Gastroesophageal sphincter (tissue), 4 donors: ENCODE measurements around the gene RAD51B. TPM values are rescaled to one million over a fixed set of nuclear protein-coding genes. Genes with fewer than 3 reads are reported as not detected.

Experiments
- ATAC-seq: fragments of 150-250 bp; one replicate; pipeline ENCODE4 v1.9.1; 2016; ENCODE audit warnings: mild to moderate bottlenecking, moderate library complexity
- H3K27ac ChIP-seq, 4 donors: fragments of 200-600 bp; sonication (generic) in 3 of 4; 1 replicate in 3 of 4; 2 replicates in 1 of 4; pipeline ENCODE4 v1.5.1; 2016 to 2019
- H3K27me3 ChIP-seq: fragments of 200-600 bp; sonication (generic); one replicate; pipeline ENCODE4 v1.5.1; 2019
- H3K36me3 ChIP-seq, 2 donors: fragments of 200-600 bp; sonication (generic); one replicate each; pipeline ENCODE4 v1.5.1; 2019; ENCODE audit warnings: control low read depth in 1 of 2
- H3K4me1 ChIP-seq, 3 donors: fragments of 200-600 bp; sonication (generic); 1 replicate in 2 of 3; 2 replicates in 1 of 3; pipeline ENCODE4 v1.5.1; 2016 to 2019; ENCODE audit warnings: control low read depth in 2 of 3
- H3K4me3 ChIP-seq, 2 donors: fragments of 200-600 bp; sonication (generic); one replicate each; pipeline ENCODE4 v1.5.1; 2019; ENCODE audit warnings: mild to moderate bottlenecking in 1 of 2, moderate library complexity in 1 of 2
- H3K9me3 ChIP-seq, 3 donors: fragments of 200-600 bp; sonication (generic); one replicate each; pipeline ENCODE4 v1.5.1; 2017 to 2019; ENCODE audit warnings: control low read depth in 2 of 3
- CTCF ChIP-seq, 4 experiments: fragments of 200-600 bp in 2 of 4; fragments of 450-650 bp in 2 of 4; sonication (generic) in 1 of 4; IDR thresholded peaks; one replicate each; pipeline ENCODE4 v1.5.1; 2017 to 2019; ENCODE audit warnings: antibody characterized with exemption in 4 of 4, mild to moderate bottlenecking in 2 of 4, moderate library complexity in 2 of 4
- EP300 ChIP-seq: sonication (generic); formaldehyde crosslinking; IDR thresholded peaks from one replicate; pipeline ENCODE4 v1.6.1; 2017; ENCODE audit warnings: antibody characterized with exemption, mild to moderate bottlenecking
- POLR2A ChIP-seq, 2 donors: fragments of 450-650 bp; IDR thresholded peaks; one replicate each; pipeline ENCODE4 v1.6.1; 2017; ENCODE audit warnings: antibody characterized with exemption in 2 of 2, mild to moderate bottlenecking in 2 of 2, moderate library complexity in 1 of 2
- POLR2AphosphoS5 ChIP-seq: sonication (generic); formaldehyde crosslinking; IDR thresholded peaks from one replicate; pipeline ENCODE4 v1.6.1; 2017; ENCODE audit warnings: antibody characterized with exemption
- WGBS, 2 donors: methylation state at CpG; one replicate each; pipeline ENCODE4 v1.1.5; 2018; ENCODE audit warnings: low coverage in 1 of 2; 5-methylcytosine and 5-hydroxymethylcytosine counted together
- total RNA-seq, 4 donors: library from RNA; depleted of rRNA; stranded (reverse); fragments of >200 nt; gene quantifications; one replicate each; pipeline ENCODE4 v1.1.0, GENCODE V29; 2016

The RAD51B gene
- total RNA-seq, 4 donors from 2014 or later: 5.1 to 7.0 (median 6.0) TPM

- TF ChIP-seq CTCF (IDR thresholded peaks at IDR 0.05) (no peak), POLR2AphosphoS5 (no peak), EP300 (no peak), POLR2A (IDR thresholded peaks at IDR 0.05) (no peak)
- Histone ChIP-seq H3K9me3 (no peaks in the 10 kb centered on the region), H3K4me1 (peaks cover 10 to 34% (median 10%) of the 10 kb centered on the region in 3 donors), H3K27ac (no peak overlapping the region), H3K27me3 (no peaks in the 10 kb centered on the region), H3K4me3 (no peak overlapping the region), H3K36me3 (no peaks in the 10 kb centered on the region)
- no peak for ATAC-seq
Observed at GRCh38 chr14:68203871-68204270, 384.3 kb downstream of the RAD51B start.

GRCh38 chr14:68208218-68208617 lies 388.6 kb downstream of the RAD51B start:
- no peaks in the 10 kb centered on the region for H3K27me3 ChIP-seq
- no peak overlapping the region for H3K4me3 ChIP-seq
- H3K9me3 ChIP-seq: no peaks in the 10 kb centered on the region
- WGBS, 2 donors: 33 to 67% methylated on average over 1 of the region's 1 CpG
- H3K36me3 ChIP-seq: no peaks in the 10 kb centered on the region
- ATAC-seq: no peak
- H3K4me1 ChIP-seq: peaks cover 9 to 41% (median 10%) of the 10 kb centered on the region in 3 donors
- TF ChIP-seq POLR2A (IDR thresholded peaks at IDR 0.05): no peak
- no peak for TF ChIP-seq POLR2AphosphoS5
- no peak for TF ChIP-seq EP300
- no peak for TF ChIP-seq CTCF (IDR thresholded peaks at IDR 0.05)
- peak overlapping the region in 1 of 4 donors; percentile 25 for H3K27ac ChIP-seq

- no peak for ATAC-seq
- Histone ChIP-seq H3K27me3 (no peaks in the 10 kb centered on the region), H3K9me3 (no peaks in the 10 kb centered on the region), H3K4me1 (peaks cover 9 to 42% (median 10%) of the 10 kb centered on the region in 3 donors), H3K27ac (peak overlapping the region in 1 of 4 donors; percentile 74), H3K36me3 (no peaks in the 10 kb centered on the region), H3K4me3 (no peak overlapping the region)
- no peak for TF ChIP-seq POLR2A (IDR thresholded peaks at IDR 0.05)
- no peak for TF ChIP-seq EP300
- no peak for TF ChIP-seq CTCF (IDR thresholded peaks at IDR 0.05)
- no peak for TF ChIP-seq POLR2AphosphoS5
- 91 to 100% methylated on average over 1 of the region's 1 CpG for WGBS, 2 donors
Observed at GRCh38 chr14:68208626-68209317, 389.2 kb downstream of the RAD51B start.

- TF ChIP-seq POLR2AphosphoS5 (peak; percentile 77), EP300 (no peak), POLR2A (IDR thresholded peaks at IDR 0.05) (no peak), CTCF (IDR thresholded peaks at IDR 0.05) (no peak)
- peak; percentile 67 for ATAC-seq
- WGBS, 2 donors: 9 to 11% methylated on average over 1 to 5 of the region's 5 CpGs
- Histone ChIP-seq H3K4me1 (peaks cover 9 to 59% (median 10%) of the 10 kb centered on the region in 3 donors), H3K27ac (peak overlapping the region; percentile 57 to 74 (median 72)), H3K4me3 (peak overlapping the region; percentile 24 to 25), H3K27me3 (no peaks in the 10 kb centered on the region), H3K36me3 (no peaks in the 10 kb centered on the region), H3K9me3 (no peaks in the 10 kb centered on the region)
Observed at GRCh38 chr14:68210729-68211299, 391.2 kb downstream of the RAD51B start.

- WGBS, 2 donors: 80 to 95% methylated on average over 2 of the region's 2 CpGs
- Histone ChIP-seq H3K27ac (peak overlapping the region in 3 of 4 donors; percentile 57 to 74 (median 70)), H3K4me1 (peaks cover 9 to 64% (median 10%) of the 10 kb centered on the region in 3 donors), H3K9me3 (no peaks in the 10 kb centered on the region), H3K4me3 (no peak overlapping the region), H3K27me3 (no peaks in the 10 kb centered on the region), H3K36me3 (no peaks in the 10 kb centered on the region)
- TF ChIP-seq POLR2AphosphoS5: no peak
- no peak for TF ChIP-seq EP300
- TF ChIP-seq CTCF (IDR thresholded peaks at IDR 0.05): no peak
- no peak for TF ChIP-seq POLR2A (IDR thresholded peaks at IDR 0.05)
- no peak for ATAC-seq
Observed at GRCh38 chr14:68211421-68211820, 391.8 kb downstream of the RAD51B start.
